Stimulated activated CD8-positive, alpha-beta memory T cell treated with anti-CD3 and anti-CD28 coated beads, Interleukin-15, amount 100 ng/mL, for 4 hours (primary cell): ENCODE data around the gene PCDHAC1.

ENCODE experiments used
- DNase-seq, 2 donors: peaks; one replicate each; pipeline ENCODE4 v3.0.0-alpha.2; 2020; ENCODE audit warnings: low read depth in 2 of 2

The PCDHAC1 gene

GRCh38 chr5:140967226-140967893 lies 41.3 kb downstream of the PCDHAC1 start:
- DNase-seq, result no peak

- DNase-seq, result no peak
Measured at GRCh38 chr5:140969880-140970279, 43.8 kb downstream of the PCDHAC1 start.

GRCh38 chr5:140973550-140973949 lies 47.5 kb downstream of the PCDHAC1 start:
- no peak for DNase-seq

GRCh38 chr5:140977003-140977402 lies 50.9 kb downstream of the PCDHAC1 start:
- DNase-seq, result no peak

- DNase-seq, result no peak
Measured at GRCh38 chr5:140978260-140978659, 52.2 kb downstream of the PCDHAC1 start.

- DNase-seq, result no peak
Measured at GRCh38 chr5:140978983-140979382, 52.9 kb downstream of the PCDHAC1 start.
